ENCODE results near the gene SPCS1.
"Not testable (repeated sequence)": the region's sequence is repeated elsewhere in the genome, so short reads cannot be mapped to it uniquely, and the experiment has no call there.

The SPCS1 gene

DNA sequence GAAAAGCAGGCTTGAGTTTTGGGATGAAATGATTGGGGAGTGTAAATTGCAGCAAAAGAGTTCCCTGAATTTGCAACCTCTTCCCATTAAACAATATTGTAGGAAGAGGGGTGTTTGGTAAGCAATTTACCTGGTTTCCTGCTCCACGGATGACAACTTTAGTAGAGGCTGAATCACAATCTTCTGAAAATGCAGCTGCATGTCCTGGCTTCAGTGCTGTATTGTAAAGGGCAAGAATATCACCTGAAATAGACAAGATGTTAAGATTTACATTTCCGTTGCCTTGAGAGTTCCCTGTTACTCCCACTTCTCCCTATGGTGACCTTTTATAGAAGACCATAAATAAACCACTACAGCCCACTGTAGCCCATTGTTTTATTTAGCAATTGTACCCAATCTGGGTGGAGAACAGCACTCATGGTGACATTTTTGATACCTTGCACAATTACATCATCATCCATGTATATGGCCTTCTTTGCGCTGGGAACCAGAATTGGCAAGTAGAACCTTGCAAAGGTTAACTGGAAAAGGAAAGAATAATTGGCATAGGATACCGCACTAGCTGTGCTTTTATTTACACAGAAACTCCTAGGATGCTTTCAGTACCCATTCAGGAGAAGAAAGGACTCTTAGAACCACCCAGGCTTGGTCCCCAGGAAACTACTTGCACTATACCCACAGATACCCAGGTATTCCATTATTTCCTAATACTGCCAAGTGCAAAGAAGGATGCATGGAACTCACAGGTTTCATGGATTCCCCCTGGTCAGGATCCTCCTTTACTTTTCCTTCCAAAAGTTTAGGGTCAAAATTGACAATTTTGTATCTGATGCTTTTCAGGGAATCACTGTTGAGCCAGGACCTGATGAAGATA, 9.9 kb upstream of the SPCS1 start:
- no peak for DNase-seq

- no peak for DNase-seq
Observed at GRCh38 chr3:52696830-52697631, 8.9 kb upstream of the SPCS1 start.

DNA sequence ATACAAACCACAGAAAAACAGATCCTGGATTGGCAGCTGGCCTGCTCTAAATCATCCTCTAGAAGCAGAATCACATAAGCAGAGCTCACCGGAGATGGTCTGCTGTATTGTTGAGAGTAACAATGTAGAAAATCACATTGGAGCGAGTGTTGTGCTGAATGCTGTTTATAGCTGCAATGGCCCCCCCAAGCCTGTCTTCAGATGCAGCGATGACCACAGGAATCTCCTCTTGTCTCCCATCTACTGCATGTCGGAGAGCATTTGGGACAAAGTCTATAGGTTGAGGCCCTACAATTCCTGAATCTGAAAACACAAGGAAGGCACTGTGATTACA, 8.3 kb upstream of the SPCS1 start:
- no peak for DNase-seq

GRCh38 chr3:52703341-52703740, 2.6 kb upstream of the SPCS1 start:
- no peak for DNase-seq

DNA sequence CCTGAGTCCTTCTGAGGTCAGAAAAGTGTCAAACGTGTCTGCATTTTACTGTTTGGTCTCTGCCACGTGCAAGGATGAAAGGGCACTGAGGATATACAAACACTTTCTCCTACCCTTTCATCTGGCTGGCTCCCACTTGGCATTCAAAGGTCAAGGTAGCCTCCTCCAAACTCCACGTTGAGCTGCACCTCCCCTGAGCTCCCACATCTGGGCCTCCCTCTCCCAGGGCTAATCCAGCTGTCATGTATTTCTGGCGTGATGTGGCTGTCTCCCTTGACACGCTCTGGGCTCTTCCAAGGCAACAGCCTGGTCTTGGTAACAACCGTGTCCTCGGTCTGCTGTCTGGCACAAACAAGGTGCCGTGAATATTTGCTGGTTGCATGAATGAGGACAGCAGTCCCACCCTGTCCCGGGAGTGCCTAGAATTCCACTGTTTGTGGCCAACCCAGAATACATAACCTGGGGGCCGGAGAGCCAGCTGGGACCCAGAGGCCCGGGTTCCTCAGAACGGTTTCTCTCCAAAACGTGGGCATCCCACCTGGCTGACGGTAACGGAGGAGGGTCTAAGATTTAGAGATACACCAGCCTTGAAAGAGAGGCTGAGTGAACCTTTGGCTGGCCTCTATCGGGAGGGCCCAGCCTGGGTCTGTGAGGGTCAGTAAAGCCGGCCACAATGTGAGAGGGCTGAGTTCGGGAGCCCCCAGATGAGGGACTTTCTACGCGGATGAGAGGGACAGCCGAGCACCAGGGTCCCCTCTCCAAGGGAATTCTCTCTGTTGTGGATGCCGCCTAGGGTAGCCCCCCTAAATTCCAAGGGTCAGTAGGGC, 1.1 kb upstream of the SPCS1 start:
- no peak for DNase-seq

DNA sequence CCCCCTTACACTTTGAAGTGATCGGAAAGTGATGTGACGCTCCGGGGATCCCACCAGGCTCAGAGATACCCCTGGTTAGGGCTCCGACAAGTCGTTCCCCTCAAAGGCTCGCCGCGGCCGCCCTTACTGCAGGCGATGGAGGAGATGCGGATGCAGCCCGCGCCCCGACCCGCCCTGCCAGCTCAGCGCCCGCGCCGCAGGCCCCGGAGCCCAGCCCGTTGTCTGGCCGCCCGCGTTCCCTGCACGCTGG, 543 bp upstream of the SPCS1 start:
- no peak for DNase-seq

DNA sequence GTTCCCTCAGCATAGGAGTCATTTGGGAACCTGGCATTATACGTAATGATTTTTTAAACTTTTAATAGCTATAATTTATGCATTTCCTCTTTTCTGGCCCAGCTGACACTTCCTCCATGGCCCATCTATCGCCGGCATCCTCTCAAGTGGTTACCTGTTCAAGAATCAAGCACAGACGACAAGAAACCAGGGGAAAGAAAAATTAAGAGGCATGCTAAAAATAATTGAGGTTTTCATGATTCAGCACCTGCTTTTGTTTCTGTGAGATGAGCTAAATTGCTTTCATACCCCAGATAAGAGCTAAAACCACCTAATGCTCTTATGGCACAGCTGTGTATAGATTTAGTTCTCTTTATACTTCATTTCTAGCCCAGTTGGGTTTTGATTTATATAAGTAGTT, 1.7 kb downstream of the SPCS1 start:
- no peak for DNase-seq

DNA sequence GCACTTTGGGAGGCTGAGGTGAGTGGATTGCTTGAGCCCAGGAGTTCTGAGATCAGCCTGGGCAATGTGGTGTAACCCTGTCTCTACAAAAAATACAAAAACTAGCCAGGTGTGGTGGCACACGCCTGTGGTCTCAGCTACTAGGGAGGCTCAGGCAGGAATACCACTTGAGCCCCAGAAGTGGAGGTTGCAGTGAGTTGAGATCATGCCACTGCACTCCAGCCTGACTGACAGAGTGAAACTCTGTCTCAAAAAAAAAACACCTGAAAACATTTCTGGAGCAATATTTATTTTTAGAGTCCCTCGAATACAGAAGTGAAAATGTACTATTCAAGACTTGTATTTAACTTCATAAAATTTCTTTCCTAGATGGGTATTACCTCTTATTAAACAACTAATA, 4.6 kb downstream of the SPCS1 start:
- no peak for DNase-seq

DNA sequence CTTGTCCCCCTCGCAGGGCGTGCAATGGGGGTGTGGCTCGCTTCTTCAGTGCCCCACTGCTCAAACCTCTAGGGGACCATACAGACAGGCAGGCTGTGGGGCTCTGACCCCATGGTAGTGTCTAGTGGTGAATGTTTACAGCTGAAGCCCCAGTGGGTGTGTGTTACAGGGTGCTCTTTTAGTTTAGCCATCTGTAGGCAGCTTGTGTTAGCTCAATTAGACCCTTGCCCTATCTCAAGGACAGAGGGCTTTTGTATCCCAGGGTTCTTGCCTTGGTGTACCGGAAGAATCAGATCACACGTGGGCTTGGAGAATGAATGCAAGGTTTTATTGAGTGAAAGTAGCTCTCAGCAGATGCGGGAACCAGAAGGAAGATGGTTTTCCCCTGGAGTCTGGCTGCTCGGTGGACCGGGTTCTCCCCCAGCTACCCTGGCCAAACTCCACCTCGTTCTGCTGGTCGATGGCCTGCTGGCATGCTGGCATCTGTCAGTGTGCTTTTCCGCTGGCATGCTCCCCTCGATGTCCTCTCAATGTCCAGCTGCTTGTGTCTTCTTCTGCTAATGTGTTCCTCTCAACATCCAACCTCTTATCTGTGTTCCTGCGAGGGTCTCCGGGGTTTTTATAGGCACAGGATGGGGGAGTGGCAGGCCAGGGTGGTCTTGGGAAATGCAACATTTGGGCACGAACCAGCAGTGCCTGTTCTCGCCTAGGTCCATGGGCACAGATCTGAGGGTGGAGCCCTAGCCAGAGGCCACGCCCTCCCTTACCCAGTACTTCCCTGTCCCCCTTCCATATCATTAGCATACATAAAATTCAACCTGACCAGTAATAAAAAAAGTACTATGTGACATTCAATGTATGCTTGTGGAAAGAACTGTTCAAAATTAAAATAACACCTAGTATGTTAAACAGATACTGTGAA, 6.6 kb downstream of the SPCS1 start:
- no peak for DNase-seq

DNA sequence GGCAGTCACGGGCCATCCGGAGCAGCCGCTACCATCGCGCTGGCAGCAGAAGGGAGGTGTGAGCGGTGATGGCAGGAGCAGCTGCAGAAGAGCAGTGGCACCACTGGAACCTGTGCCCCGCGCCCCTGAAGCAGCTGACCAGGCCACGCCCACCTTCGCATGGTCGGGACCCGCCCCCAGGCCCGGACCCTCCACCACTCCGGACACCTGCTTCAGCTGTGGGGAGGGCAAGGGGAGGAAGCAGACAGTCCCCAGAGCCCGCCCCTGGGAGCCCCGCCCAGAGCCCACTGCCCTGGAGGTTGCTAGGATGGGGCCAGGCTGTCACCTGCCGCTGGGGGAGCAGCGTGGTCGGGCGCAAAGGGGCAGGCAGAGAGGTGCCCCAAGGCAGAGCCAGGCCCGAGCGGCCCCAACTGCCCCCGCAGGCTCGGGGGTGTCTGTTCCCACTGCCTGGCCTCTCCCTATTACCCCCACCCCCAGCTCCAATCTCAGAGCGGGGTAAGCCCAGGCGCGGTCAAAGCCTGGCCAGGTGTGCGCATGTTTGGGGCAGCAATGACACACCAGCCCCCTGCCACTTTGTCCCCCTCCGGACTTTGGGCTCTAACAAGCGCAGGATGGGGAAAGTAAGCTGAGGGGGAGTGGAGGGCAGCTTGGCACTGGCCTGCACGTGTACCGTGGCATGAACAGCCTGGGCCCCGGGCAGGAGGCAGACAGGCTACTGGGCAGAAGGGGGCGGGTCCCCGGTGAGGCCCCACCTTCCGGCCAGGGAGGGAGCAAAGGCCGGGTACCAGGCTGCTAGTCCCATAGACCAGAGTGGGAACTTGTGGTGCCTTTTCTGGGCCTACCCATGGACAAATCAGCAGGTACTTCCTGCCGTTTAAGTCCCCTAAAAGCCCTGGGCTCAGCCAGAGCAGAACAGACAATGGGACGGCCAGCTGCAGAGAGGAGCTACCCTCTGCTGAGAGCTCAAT, 8.7 kb downstream of the SPCS1 start:
- no peak for DNase-seq

GRCh38 chr3:52715714-52716305, 9.9 kb downstream of the SPCS1 start:
- DNase-seq, result no peak

GRCh38 chr3:52719618-52720017, 13.7 kb downstream of the SPCS1 start:
- no peak for DNase-seq

DNA sequence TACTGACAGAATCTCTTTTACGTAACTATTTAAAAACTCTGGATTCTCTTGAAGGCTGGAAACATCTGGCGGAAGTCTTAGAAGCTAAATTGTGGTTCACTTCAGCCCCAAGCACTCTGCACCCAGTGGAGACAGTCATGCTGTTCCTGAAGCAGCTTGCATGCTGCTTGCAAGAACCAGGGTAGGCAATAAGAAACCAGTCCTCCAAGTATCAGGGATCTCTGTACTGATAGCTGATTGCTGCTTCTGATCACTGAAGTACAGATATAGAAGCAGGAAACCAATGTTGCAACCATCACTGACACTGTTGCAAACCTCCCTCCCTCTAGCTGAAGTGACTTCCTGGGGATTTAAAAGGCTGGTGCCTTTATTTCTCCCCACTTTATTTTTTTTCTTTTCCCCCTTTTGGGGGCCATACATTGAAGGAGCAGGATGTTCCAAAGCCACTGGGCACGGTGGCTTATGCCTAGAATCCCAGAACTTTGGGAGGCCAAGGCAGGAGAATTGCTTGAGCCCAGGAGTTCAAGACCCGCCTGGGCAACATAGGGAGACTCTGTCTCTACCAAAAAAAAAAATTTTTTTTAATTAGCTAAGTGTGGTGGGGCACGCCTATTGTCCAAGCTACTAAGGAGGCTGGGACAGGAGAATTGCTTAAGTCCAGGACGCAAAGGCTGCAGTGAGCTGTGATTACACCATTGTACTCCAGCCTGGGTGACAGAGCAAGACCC, 15.3 kb downstream of the SPCS1 start:
- DNase-seq, result no peak

DNA sequence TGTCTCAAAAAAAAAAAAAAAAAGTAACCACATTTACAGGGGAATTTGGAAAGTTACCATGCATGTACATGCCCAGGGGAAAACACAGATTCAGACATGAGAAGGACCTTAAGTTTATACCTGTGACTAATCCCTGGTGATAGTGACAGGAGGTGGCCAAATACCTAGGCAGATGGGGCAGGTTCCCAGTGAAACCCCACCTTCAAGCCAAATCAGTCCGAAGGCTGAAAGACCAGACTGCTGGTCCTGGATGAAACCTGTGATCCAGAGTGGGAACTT, 15.8 kb downstream of the SPCS1 start:
- no peak for DNase-seq

- no peak for DNase-seq
Observed at GRCh38 chr3:52722491-52722890, 16.6 kb downstream of the SPCS1 start.

DNA sequence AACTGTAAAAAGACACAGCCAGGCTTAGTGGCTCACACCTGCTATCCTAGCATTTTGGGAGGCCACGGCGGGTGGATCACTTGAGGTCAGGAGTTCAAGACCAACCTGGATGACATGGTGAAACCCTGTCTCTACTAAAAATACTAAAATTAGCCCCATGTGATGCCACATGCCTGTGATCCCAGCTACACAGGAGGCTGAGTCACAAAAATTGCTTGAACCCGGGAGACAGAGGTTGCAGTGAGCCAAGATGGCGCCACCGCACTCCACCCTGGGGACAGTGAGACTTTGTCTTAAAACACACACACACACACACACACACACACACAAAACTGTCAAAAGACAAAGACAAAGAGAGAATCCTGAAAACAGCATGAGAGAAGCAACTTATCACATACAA, 18.0 kb downstream of the SPCS1 start:
- DNase-seq, result no peak

GRCh38 chr3:52724511-52724910, 18.6 kb downstream of the SPCS1 start:
- no peak for DNase-seq

DNA sequence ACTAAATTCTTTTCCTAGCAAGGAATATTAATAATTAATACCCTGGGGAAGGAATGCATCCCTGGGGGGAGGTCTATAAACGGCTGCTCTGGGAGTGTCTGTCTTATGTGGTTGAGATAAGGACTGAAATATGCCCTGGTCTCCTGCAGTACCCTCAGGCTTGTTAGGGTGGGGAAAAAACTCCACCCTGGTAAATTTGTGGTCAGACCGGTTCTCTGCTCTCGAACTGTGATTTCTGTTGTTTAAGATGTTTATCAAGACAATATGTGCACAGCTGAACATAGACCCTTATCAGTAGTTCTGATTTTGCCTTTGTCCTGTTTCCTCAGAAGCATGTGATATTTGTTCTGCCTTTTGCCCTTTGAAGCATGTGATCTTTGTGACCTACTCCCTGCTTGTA, 22.8 kb downstream of the SPCS1 start:
- DNase-seq, result not testable (repeated sequence)

GRCh38 chr3:52730681-52731080, 24.8 kb downstream of the SPCS1 start:
- DNase-seq, result no peak

DNA sequence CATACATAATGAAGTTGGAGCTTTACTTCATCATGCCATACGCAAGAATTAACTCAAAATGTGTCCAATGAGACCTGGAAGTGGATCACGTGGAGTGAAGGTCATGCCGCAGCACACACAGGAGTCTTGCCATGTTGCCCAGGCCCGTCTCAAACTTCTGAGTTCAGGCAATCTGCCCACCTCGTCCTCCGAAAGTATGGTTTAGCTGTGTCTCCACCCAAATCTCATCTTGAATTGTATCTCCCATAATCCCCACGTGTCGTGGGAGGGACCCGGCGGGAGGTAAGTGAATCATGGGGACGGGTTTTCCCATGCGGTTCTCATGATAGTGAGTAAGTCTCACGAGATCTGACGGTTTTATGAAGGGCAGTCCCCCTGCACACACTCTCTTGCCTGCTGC, 25.7 kb downstream of the SPCS1 start:
- no peak for DNase-seq
